GM18520 (cell line): ENCODE data around the gene DNAJC12.
"Not testable (repeated sequence)": the region's sequence is repeated elsewhere in the genome, so short reads cannot be mapped to it uniquely, and the experiment has no call there.

Source experiments
- ATAC-seq: cut with Tn5 transposase; IDR thresholded peaks from one replicate; pipeline ENCODE4 v1.9.1; 2021; ENCODE audit not compliant: unreplicated experiment

DNAJC12 gene

DNA sequence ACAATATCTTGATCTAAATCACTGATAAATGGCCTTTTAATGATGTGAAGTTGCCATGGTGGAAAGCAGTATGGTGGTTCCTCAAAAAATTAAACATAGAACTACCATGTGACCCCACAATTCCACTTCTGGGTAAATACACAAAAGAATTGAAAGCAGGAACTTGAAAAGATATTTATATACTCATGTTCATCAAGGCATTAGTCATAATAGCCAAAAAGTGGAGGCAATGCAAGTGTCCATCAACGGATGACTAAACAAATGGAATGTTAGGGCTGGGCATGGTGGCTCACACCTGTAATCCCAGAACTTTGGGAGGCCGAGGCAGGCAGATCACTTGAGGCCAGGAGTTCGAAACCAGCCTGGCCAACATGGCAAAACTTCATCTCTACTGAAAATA is 2.0 kb upstream of the DNAJC12 start:
- no peak for ATAC-seq

DNA sequence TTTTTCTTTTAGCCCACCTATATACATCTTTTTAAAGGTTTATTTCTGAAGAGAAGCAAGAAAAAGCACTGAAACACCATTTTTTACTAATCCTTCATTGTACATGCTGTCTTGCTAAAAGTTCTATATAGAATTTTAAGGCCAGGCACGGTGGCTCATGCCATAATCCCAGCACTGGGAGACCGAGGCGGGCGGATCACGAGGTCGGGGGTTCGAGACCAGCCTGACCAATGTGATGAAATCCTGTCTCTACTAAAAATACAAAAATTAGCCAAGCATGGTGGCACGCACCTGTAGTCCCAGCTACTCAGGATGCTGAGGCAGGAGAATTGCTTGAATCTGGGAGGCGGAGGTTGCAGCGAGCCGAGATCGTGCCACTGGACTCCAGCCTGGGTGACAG is 1.5 kb upstream of the DNAJC12 start:
- ATAC-seq = not testable (repeated sequence)

DNA sequence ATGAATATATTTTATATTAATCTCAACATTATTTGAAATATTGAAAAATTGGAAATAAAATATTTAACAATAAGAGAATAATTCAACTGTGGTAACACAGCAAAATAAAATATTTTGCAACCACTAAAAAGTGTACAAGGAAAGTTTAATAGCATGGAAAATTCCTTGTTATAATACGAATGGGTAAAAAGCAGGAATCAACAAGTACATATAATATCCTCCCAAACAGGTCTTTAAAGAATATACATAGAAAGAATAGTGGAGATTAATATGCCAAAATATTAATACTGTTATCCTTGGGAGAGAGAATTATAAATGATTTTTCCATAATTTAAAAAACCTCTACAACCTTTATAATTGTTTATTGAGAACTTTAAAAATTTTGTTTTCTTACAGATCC is 1.0 kb downstream of the DNAJC12 start:
- no peak for ATAC-seq

DNA sequence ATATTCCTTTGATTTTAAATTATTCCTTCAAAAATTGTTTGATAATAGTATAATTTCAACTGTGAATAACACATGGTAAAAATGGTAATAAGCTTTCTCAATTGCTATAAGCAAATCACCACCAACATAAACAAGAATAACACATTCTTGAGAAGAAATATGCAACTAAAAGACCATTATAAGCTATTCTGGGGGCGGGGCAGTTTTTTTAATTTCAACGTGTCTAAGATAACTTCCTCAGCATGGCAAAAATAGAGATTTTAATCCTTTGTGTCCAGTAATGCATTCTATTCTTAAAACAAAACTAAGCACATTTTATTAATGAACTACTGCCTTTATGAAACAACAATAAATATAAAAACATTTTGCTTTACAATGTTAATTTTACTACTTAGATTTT is 1.5 kb downstream of the DNAJC12 start:
- no peak for ATAC-seq

DNA sequence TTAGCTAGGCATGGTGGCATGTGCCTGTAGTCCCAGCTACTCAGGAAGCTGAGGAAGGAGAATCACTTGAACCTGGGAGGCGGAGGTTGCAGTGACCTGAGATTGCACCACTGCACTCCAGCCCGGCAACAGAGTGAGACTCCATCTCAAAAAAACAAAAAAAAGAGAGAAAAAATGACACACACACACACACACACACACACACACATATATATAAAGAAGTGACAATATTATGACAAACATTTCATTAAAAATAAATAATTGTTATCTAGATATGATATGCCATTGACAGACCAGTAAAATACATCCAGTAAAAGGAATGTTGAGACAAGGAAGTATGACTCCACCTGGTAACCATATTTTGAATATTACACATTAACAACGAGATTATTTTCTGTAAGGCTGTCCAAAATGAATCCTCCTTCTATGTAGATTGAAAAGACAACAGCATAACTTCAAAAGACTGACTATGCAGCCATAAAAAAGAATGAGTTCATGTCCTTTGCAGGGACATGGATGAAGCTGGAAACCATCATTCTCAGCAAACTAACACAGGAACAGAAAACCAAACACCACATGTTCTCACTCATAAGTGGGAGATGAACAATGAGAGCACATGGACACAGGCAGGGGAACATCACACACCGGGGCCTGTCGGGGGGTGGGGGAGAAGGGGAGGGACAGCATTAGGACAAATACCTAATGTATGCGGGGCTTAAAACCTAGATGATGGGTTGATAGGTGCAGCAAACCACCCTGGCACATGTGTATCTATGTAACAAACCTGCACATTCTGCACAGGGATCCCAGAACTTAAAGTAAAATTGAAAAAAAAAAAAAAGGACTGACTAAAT is 2.2 kb downstream of the DNAJC12 start:
- ATAC-seq = not testable (repeated sequence)

DNA sequence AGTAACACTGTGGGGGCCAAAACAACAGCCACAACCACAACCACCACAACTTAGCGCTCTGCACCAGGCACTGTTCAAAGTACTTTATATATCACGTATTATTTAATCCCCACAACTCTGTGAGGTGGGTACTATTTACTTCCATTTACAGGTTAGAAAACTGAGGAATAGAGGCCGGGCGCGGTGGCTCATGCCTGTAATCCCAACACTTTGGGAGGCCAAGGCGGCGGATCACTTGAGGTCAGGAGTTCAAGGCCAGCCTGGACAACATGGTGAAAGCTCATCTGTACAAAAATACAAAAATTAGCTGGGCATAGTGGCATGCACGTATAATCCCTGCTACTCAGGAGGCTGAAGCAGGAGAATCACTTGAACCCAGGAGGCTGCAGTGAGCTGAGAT is 3.6 kb downstream of the DNAJC12 start:
- ATAC-seq = no peak

DNA sequence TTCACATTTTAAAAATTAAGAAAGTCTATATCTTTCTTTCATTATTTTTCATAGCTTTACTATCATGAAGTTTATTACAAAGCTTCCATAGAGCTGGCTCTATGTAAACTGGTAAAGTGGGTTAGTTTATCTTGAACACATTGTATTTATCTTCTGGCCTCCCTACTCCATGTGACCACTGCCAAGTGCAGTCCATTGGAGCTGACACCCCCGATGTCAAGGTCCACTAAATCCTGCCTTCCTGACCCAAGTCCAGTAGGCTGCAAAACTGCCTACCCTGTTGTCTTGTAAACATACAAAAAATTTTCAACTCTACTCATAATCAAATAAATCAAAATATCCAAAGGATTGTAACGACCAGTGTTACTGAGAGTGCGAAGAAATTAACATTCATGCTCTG is 10.2 kb downstream of the DNAJC12 start:
- ATAC-seq = no peak

DNA sequence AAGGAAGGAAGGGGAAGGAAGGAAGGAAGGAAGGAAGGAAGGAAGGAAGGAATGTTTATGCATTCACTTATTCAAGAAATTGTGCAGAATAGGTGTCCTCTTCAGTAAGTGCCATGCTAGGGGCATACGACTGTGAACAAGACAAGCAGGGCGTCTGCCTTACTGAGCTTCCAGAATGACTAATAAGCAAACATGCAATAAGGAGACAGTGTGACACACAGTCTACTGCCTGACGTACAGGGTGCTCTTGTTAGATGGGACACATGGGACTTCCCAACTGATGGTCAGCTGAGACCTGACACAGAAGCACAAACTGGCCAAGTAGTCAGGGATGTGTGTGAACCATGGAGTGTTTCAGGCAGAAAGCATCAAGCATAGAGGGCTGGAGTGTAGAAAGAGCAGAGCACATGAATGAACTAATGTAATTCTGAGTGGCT is 18.2 kb downstream of the DNAJC12 start:
- ATAC-seq = peak; percentile 83

DNA sequence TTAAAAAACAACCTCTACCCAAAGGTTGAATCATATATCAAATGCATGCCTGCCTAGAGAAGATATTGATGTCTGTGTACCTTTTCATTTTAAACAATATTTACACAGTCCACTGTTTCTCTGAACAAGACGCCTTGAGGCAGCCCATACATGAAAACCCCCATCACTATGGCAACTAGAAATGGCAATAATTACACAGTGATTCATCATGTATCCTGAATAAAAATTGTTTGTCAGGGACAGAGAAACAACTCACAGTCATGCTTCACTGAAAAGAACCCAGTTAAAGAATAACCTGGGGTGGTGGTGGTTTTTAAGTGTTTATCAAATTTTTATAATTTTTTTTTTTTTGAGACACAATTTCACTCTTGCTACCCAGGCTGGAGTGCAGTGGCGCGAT is 19.7 kb downstream of the DNAJC12 start:
- ATAC-seq = no peak

DNA sequence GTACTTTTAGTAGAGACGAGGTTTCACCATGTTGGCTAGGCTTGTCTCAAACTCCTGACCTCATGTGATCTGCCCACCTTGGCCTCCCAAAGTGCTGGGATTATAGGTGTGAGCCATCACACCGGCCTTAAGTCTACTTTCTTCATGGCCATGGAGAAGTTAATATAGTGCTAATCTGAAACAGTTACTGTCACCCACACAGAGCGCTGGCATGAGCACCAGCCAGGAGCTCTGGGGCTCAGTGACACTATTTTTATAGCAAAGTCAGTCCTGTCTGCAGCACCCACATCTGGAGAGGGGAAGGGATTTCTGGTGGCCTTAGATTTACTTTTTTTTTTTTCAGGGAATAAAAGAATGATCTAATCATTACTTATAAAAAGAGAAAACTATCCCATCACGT is 21.3 kb downstream of the DNAJC12 start:
- ATAC-seq = no peak

DNA sequence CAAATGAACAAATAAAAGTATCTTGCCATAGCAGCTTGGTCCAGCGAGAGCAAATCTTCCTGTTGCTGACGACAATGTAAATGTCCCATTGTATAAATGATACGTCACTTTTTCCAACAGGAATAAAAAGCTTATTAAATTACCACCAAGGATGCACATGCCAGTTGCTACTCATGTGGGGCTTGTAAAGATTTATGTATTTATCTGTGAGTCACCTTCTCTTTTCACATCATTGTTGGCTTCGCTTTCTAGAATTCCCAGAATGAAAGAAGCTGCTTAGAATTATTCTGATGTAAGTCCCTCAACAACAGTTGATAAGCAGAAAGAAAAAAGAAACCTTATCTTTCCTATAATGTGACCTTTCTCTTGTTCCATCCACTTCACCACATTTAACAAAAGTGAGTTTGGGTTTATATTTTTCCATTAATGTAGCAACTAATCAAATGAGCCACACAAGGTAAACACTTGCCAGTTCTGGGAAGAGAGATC is 22.4 kb downstream of the DNAJC12 start:
- no peak for ATAC-seq

DNA sequence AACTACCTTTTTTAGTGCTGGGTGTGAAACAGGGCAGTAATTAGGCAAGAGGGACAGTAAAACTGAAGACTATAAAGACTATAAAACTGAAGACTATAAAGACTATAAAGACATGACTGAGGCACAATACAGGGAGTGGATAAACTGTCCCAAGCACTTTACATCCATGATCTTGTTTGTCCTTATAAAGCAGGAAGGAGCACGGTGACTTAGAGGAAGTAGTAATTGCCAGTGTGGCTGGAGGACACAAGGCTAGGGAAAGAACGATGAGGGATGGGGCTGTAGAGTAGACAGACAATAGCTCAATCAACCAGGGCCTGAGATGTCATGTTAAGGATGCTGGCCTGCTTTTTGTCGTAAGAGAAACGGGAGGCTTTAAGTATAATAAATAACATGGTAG is 26.0 kb downstream of the DNAJC12 start:
- no peak for ATAC-seq

DNA sequence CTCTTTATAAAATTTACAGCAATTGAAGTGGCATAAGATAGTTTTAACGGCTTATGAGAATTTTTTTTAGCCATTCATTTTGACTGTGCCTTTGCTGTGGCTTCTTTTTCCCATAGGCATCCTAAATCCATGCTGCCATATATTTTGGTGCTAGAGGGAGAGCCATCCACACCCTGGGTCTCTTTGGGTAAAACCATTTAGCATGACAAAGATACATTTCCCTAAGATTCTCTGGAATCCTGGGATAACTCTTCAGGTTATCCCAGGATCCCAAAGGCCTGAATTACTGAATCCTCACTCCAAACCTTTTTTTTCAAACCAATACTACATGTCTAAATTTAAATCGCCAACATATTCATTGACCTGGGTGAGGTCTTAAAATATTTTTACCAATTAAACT is 28.9 kb downstream of the DNAJC12 start:
- ATAC-seq = no peak

DNA sequence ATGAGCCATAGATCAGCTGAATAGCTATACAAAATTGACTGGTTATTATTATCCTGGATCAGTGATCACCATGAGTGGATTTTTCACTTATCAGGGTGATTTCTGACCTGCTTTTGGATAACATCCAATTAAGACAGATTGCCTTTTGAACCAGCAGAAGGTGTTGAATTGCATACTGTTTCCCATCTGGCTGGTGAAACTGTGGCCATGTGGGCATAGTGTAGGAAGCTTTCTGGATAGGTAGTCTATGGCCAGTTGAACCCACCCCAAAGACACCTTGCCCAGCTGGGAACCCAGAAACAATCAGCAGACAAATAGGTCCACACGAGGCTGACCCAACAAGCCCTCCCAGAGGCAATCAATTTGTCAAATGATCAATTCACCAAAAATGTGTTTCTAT is 29.3 kb downstream of the DNAJC12 start:
- no peak for ATAC-seq

DNA sequence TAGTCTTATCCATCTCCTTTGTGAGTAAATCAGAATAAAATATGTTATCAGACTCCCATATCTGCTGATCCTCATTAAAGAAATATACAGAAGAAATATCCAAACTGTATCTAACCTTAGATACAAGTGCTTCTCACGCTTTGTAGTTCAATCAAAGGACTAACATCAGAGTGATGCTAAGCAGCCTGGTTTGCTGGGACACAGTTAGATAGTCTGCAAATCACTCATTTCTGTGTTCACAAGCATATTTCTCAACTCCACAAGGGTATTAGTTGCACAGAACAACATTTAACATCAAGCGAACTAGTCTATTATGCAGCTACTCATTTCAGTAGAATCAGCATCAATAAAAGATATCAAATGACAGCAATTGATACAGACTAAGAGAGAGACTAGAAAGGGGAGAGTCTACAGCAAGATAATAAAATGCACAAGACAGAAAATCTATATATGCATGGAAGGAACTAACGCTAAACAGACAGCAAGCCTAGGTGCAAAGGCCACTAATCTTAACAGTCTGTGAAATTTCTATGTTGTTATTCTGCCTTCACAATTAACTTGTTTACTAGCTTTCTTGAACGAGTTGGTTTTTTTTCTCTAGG is 30.0 kb downstream of the DNAJC12 start:
- no peak for ATAC-seq

DNA sequence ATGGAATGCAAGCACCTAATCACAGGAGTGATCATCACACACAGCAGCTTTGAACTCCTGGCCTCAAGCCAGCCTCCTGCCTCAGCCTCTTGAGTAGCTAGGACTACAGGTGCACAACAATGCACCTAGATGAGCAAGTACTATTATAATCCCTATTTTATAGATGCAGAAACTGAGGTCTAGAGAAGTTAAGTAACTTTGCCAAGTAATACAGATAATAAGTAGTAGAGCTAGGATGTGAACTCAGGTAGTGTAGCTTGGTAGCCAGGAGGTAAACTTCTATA is 33.7 kb downstream of the DNAJC12 start:
- no peak for ATAC-seq

DNA sequence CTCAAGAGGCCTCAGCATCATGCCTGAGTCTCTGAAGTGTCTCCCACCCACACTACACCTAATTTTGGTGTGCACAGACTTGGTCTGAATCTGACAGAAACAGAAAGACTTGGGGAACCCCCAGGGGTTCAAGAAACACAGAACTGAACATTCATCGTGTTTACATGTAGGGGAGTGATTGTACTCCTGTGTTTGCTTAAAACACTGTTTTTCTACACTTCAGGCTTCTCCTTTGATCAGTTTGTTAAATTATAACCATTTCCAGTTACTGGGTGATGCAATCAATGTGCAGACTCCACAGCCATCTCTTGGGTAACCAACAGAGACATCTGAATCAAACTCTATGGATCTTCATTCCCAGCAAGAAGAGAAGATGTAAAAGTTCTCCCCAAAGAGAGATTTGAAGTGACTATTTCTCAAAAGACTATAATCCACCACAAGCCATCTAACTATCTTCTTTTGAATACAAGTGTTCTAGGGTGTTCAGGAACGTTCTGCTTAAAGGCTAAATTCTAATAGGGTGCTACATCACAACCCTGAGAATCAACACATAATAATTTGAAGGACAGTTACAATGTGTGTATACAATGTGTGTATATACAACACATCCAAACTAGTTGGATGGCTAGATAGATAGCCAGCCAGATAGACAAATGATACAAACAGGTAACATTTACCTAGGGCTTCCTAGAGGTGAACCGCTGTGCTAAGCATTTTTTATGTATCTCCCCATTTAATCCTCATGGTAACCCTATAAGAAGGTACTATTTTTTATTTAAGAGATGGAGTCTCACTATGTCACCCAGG is 34.2 kb downstream of the DNAJC12 start:
- peak; percentile 45 for ATAC-seq

DNA sequence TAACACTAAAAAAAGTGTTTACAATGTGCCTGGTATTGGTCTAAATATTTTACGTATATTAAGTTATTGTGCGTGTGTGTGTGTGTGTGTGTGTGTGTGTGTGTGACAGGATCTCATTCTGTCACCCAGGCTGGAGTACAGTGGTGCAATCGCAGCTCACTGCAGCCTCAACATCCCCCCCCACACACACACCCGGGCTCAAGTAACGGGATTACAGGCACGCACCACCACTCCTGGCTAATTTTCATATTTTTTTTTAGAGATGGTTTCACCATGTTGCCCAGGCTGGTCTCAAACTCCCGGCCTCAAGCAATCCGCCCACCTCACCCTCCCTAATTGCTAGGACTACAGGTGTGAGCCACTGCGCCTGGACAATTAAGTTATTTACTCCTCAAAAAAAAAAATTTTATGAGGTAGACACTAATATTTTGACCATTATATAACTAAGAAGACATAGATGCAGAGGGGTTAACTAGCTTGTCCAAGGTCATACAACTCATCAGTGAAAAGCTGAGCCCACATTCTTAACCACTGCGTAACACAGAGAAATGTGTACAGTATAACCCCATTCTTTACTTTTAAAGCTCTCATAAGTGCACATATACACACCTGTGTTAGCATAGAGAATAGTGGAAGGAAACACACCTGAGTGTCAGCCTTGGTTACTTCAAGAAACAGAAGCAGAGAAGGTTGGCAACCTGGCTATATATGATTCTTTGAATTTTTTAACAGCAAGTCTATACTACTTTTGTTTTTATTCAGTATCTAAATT is 35.0 kb downstream of the DNAJC12 start:
- no peak for ATAC-seq

DNA sequence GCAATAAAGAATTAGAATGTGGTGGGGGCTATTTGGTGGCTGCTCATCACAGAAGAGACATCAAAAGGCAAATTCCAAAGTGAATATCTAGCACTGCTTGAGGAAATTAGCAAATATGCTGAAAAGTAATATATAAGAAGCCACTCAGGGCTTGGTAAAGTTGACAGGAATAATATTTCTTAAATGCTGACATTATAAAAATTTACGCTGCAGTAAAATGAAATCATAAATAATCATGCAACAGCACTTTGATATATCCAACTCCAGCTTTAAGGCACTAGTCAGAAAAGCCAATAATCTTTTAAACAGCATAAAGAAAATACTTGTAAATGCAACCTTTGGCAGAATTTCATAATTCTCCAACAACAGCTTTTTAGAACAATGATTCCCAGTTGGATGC is 36.9 kb downstream of the DNAJC12 start:
- ATAC-seq = no peak

DNA sequence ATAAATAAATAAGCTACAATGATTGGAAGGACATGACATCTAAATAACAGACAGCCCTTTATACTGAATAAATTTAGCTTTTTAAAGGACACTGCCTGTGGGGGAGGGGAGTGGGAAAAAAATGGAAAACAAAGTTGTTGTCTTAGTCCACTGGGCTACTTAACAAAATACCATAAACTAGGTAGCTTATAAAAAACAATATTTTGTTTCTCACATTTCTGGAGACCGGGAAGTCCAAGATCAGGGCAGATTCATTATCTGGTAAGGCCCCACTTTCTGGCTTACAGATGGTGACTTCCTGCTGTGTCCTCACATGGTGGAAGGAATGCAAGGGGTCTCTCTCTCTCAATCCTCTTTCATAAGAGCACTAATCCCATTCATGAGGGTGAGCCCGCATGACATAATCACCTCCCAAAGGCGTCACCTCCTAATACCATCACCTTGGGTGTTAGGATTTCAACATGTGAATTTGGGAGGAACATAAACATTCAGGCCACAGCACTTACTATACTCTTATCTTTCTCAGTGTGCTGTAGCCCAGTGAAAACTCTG is 43.0 kb downstream of the DNAJC12 start:
- ATAC-seq = no peak

DNA sequence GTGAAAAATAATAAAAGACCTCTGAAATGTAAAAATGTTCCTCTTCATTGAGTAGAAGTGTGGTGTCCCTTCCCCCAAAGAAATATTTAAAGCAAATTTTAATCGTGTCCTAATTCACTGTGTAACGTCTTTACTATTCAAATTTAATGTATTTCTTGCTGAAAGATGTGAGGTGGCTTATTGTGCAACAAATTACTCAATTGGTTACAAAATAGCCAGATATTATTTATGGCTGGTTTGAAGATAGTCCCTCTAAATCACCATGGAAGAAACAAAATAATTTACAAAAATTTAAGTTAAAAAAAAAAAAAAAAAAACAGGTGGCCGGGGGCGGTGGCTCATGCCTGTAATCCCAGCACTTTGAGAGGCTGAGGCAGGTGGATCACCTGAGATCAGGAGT is 43.7 kb downstream of the DNAJC12 start:
- no peak for ATAC-seq
